HG03558 (cell line): ENCODE results near the gene SH2D4B.

Source experiments
- ATAC-seq: cut with Tn5 transposase; IDR thresholded peaks from one replicate; pipeline ENCODE4 v1.9.1; 2021; ENCODE audit warnings: moderate number of reproducible peaks; ENCODE audit not compliant: unreplicated experiment; ENCODE audit errors: extremely low read depth

SH2D4B gene

GRCh38 chr10:80669485-80669884, 131.8 kb downstream of the SH2D4B start:
- no peak for ATAC-seq

GRCh38 chr10:80670774-80671173, 133.1 kb downstream of the SH2D4B start:
- no peak for ATAC-seq

GRCh38 chr10:80671847-80672246, 134.1 kb downstream of the SH2D4B start:
- ATAC-seq = no peak

GRCh38 chr10:80672613-80673012, 134.9 kb downstream of the SH2D4B start:
- no peak for ATAC-seq

GRCh38 chr10:80674809-80675208, 137.1 kb downstream of the SH2D4B start:
- ATAC-seq = no peak

DNA sequence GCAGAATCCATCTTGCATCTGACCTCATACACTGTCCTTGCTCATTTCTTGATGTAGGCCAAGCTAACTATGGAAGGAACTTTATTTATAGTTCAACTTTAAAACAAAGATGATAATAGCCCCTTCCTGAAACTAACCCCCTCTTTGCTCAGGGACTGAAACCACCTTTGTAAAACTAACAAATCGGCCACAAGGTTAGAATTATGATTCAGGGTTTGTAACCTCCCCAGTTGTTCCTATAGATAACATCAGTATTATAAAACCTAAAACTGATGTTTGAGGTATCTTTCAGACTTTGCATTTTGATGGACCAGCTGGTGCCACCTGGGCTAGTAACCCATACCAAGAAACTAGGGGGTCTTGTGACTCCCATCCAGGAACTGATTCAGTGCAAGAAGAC, 143.4 kb downstream of the SH2D4B start:
- ATAC-seq = no peak

DNA sequence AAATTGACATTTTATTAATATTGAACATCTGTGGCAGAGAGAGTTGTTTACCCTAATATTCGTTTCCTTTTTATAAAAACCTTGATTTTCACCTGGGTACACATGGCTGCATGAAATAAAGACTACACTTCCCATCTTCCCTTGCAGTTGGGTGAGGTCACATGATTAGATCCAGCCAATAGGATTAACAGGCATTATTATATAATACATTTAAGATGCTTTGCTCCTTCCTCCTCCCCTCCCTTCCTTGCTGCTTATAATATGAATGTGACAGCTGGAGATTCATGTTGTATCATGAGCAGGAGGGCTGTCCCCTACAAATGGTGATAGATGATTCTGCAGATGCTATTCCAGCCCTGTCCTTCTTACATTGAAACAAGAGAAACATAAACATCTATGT, 146.6 kb downstream of the SH2D4B start:
- peak; percentile 57 for ATAC-seq

DNA sequence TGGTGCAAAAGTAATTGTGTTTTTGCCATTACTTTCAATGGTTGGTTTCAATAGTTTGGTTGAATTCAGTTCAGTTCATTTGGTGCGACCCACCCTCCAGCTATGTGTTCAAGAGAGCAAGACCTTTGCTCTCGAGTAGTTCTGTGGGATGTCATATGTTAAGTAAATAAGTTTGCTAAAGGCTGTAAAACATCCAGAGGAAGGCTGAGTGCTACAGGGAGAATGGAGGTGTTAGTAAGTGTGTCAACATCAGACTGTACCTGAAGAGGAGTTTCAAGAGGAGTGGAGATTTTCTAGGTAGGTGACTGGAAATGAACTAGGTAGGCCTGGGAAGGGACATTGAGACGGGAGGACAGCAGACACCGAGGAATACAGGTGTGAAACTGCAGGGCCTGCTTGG, 147.7 kb downstream of the SH2D4B start:
- ATAC-seq = no peak

- no peak for ATAC-seq
Measured at GRCh38 chr10:80686734-80687475, 149.2 kb downstream of the SH2D4B start.

GRCh38 chr10:80687476-80687789, 149.7 kb downstream of the SH2D4B start:
- ATAC-seq = no peak

- ATAC-seq = no peak
Measured at GRCh38 chr10:80690434-80690833, 152.7 kb downstream of the SH2D4B start.

- no peak for ATAC-seq
Measured at GRCh38 chr10:80691441-80691840, 153.7 kb downstream of the SH2D4B start.

DNA sequence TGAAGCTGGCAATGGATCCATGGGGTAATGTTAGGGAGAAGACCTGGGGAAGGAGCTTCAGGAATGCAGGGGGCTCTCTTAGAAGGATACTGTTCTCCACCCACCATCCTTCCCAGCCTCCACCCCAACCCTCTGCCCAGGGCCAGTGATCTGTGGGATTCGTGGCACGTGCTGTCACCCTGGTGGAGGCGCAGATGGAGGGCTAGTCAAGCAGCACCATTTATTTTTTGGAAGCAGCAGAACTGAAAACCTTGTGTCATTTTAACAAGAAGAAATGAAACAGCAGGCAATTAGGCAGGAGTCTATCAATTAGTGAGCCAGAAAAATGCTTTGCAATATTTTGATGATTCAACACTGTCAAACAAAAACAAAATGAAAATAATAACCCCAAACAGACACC, 155.9 kb downstream of the SH2D4B start:
- ATAC-seq = no peak

GRCh38 chr10:80694930-80695329, 157.2 kb downstream of the SH2D4B start:
- no peak for ATAC-seq
